H9 (cell line): ENCODE results near the gene FCHSD2. TPM values are rescaled to one million over a fixed set of nuclear protein-coding genes. Genes with fewer than 3 reads are reported as not detected.

ENCODE experiments used
- DNase-seq: peaks from one replicate; pipeline ENCODE4 v3.0.0-alpha.2; 2017
- H2AFZ ChIP-seq: one replicate; pipeline ENCODE4 v1.6.1; 2013; ENCODE audit warnings: mild to moderate bottlenecking, low read length, control low read depth, moderate library complexity
- H2AK5ac ChIP-seq: 2 replicates; pipeline ENCODE4 v1.6.1; 2013; ENCODE audit warnings: low read length, control low read depth, mixed read lengths; ENCODE audit not compliant: insufficient read length
- H2BK120ac ChIP-seq: one replicate; pipeline ENCODE4 v1.6.1; 2013; ENCODE audit warnings: low read depth, mild to moderate bottlenecking, low read length, control low read depth, inconsistent platforms; ENCODE audit not compliant: poor library complexity, severe bottlenecking
- H2BK12ac ChIP-seq: 2 replicates; pipeline ENCODE4 v1.6.1; 2013; ENCODE audit warnings: low read length, control low read depth, mixed read lengths, low read depth; ENCODE audit not compliant: insufficient read length
- H2BK15ac ChIP-seq: 2 replicates; pipeline ENCODE4 v1.6.1; 2013; ENCODE audit warnings: low read depth, low read length, control low read depth
- H2BK20ac ChIP-seq: one replicate; pipeline ENCODE4 v1.6.1; 2013; ENCODE audit warnings: low read depth, mild to moderate bottlenecking, low read length, control low read depth, inconsistent platforms; ENCODE audit not compliant: poor library complexity, severe bottlenecking
- H2BK5ac ChIP-seq: 2 replicates; pipeline ENCODE4 v1.6.1; 2013; ENCODE audit warnings: low read length, control low read depth, mixed read lengths; ENCODE audit not compliant: insufficient read length
- H3K14ac ChIP-seq: 2 replicates; pipeline ENCODE4 v1.6.1; 2013; ENCODE audit warnings: low read length, control low read depth; ENCODE audit not compliant: insufficient read depth
- H3K18ac ChIP-seq: 2 replicates; pipeline ENCODE4 v1.6.1; 2013; ENCODE audit warnings: low read depth, mild to moderate bottlenecking, mixed read lengths, low read length, control low read depth; ENCODE audit not compliant: insufficient read length
- H3K23ac ChIP-seq: 2 replicates; pipeline ENCODE4 v1.6.1; 2013; ENCODE audit warnings: low read length, control low read depth, mixed read lengths, low read depth; ENCODE audit not compliant: insufficient read length
- H3K23me2 ChIP-seq: 2 replicates; pipeline ENCODE4 v1.6.1; 2013; ENCODE audit warnings: low read depth, mild to moderate bottlenecking, mixed read lengths, low read length, control low read depth; ENCODE audit not compliant: insufficient read length, poor library complexity, severe bottlenecking
- H3K27ac ChIP-seq: 2 replicates; pipeline ENCODE4 v1.5.1; 2013; ENCODE audit warnings: low read length, control low read depth, mixed read lengths, low read depth; ENCODE audit not compliant: insufficient read length
- H3K27me3 ChIP-seq: 2 replicates; pipeline ENCODE4 v1.6.1; 2013; ENCODE audit warnings: low read length, control low read depth, inconsistent platforms; ENCODE audit not compliant: insufficient read depth
- H3K4ac ChIP-seq: 2 replicates; pipeline ENCODE4 v1.6.1; 2013; ENCODE audit warnings: low read depth, mild to moderate bottlenecking, control low read depth, inconsistent platforms, low read length, moderate library complexity
- H3K4me1 ChIP-seq: 2 replicates; pipeline ENCODE4 v1.6.1; 2013; ENCODE audit warnings: low read length, control low read depth, inconsistent platforms; ENCODE audit not compliant: insufficient read depth
- H3K4me2 ChIP-seq: 2 replicates; pipeline ENCODE4 v1.6.1; 2013; ENCODE audit warnings: low read length, control low read depth, mixed read lengths; ENCODE audit not compliant: insufficient read length, insufficient read depth
- H3K56ac ChIP-seq: 2 replicates; pipeline ENCODE4 v1.6.1; 2013; ENCODE audit warnings: low read depth, mild to moderate bottlenecking, mixed read lengths, low read length, control low read depth; ENCODE audit not compliant: insufficient read length
- H3K79me1 ChIP-seq: 2 replicates; pipeline ENCODE4 v1.6.1; 2013; ENCODE audit warnings: low read depth, mild to moderate bottlenecking, moderate library complexity, low read length, control low read depth, inconsistent platforms; ENCODE audit not compliant: insufficient read depth, poor library complexity, severe bottlenecking
- H3K79me2 ChIP-seq: 2 replicates; pipeline ENCODE4 v1.6.1; 2013; ENCODE audit warnings: low read length, control low read depth, inconsistent platforms; ENCODE audit not compliant: insufficient read depth
- H3K9ac ChIP-seq: 2 replicates; pipeline ENCODE4 v1.6.1; 2013; ENCODE audit warnings: low read length, control low read depth, mixed read lengths; ENCODE audit not compliant: insufficient read length; ENCODE audit errors: extremely low read depth
- H3K9me3 ChIP-seq: one replicate; pipeline ENCODE4 v1.6.1; 2013; ENCODE audit warnings: low read depth, low read length, inconsistent platforms; ENCODE audit not compliant: control insufficient read depth
- H3T11ph ChIP-seq: one replicate; pipeline ENCODE4 v1.6.1; 2013; ENCODE audit warnings: mild to moderate bottlenecking, low read length, control low read depth, inconsistent platforms
- H4K20me1 ChIP-seq: one replicate; pipeline ENCODE4 v1.6.1; 2013; ENCODE audit not compliant: control insufficient read depth, insufficient read length, insufficient read depth
- H4K5ac ChIP-seq: 2 replicates; pipeline ENCODE4 v1.6.1; 2013; ENCODE audit warnings: low read depth, mild to moderate bottlenecking, mixed read lengths, low read length, control low read depth; ENCODE audit not compliant: insufficient read length
- H4K8ac ChIP-seq: replicated peaks from 2 replicates; pipeline ENCODE4 v1.6.1; 2013; ENCODE audit warnings: low read length, control low read depth, mixed read lengths, low read depth; ENCODE audit not compliant: insufficient read length
- H4K91ac ChIP-seq: 2 replicates; pipeline ENCODE4 v1.6.1; 2013; ENCODE audit warnings: low read depth, mild to moderate bottlenecking, moderate library complexity, mixed read lengths, low read length, control low read depth; ENCODE audit not compliant: insufficient read length
- H3K27ac Mint-ChIP-seq, 3 experiments: 2 replicates in 2 of 3; 3 replicates in 1 of 3; pipeline ENCODE4 v1.8.0; 2020 to 2021; ENCODE audit warnings: mixed read lengths in 3 of 3, mild to moderate bottlenecking in 1 of 3, moderate library complexity in 1 of 3
- H3K27me3 Mint-ChIP-seq: 2 replicates; pipeline ENCODE4 v1.8.0; 2021; ENCODE audit warnings: low read depth, mild to moderate bottlenecking, moderate library complexity, mixed read lengths
- H3K36me3 Mint-ChIP-seq, 3 experiments: 2 replicates in 2 of 3; 3 replicates in 1 of 3; pipeline ENCODE4 v1.8.0; 2020 to 2021; ENCODE audit warnings: low read depth in 3 of 3, mixed read lengths in 3 of 3; ENCODE audit not compliant: insufficient read depth in 1 of 3
- H3K4me1 Mint-ChIP-seq, 2 experiments: 2 replicates each; pipeline ENCODE4 v1.8.0; 2020; ENCODE audit warnings: mixed read lengths in 2 of 2
- H3K4me3 Mint-ChIP-seq, 2 experiments: 2 replicates in 1 of 2; 3 replicates in 1 of 2; pipeline ENCODE4 v1.8.0; 2020 to 2021; ENCODE audit warnings: mild to moderate bottlenecking in 2 of 2, mixed read lengths in 2 of 2, moderate library complexity in 1 of 2
- H3K9me3 Mint-ChIP-seq, 2 experiments: 2 replicates in 1 of 2; 3 replicates in 1 of 2; pipeline ENCODE4 v1.8.0; 2020; ENCODE audit warnings: mild to moderate bottlenecking in 2 of 2, mixed read lengths in 2 of 2, moderate library complexity in 1 of 2
- CTCF ChIP-seq: fragments of 200-600 bp; sonication (generic); conservative IDR thresholded peaks from 3 replicates; pipeline ENCODE4 v1.8.0; 2021; ENCODE audit warnings: antibody characterized with exemption, mild to moderate bottlenecking
- WGBS: extraction: QIAGEN DNeasy Blood & Tissue Kit; methylation state at CpG from one replicate; pipeline ENCODE4 v1.1.7; 2013; ENCODE audit warnings: missing lambda C conversion rate, low lambda C conversion rate, mixed read lengths; ENCODE audit not compliant: insufficient read length; ENCODE audit errors: extremely low coverage; 5-methylcytosine and 5-hydroxymethylcytosine counted together
- total RNA-seq: library from RNA; stranded (reverse); gene quantifications from 2 replicates; pipeline ENCODE4 v1.2.1, GENCODE V29; 2021

Gene FCHSD2
- total RNA-seq, 1 experiment from 2014 or later = 17.8 TPM

GRCh38 chr11:73001615-73002014 is 140.5 kb downstream of the FCHSD2 start:
- Histone ChIP-seq H4K8ac (no peak overlapping the region), H3K4me2 (no peak overlapping the region), H2BK12ac (no peak overlapping the region), H2BK20ac (no peak overlapping the region), H3K79me1 (no peaks in the 10 kb centered on the region), H2BK15ac (no peak overlapping the region), H3K23ac (no peak overlapping the region), H3K9me3 (no peaks in the 10 kb centered on the region), H3K27ac (no peak overlapping the region), H4K91ac (no peak overlapping the region), H3K27me3 (no peaks in the 10 kb centered on the region), H3K4ac (no peak overlapping the region), H3T11ph (no peak overlapping the region), H2BK120ac (no peak overlapping the region), H3K18ac (no peak overlapping the region), H4K20me1 (no peaks in the 10 kb centered on the region), H3K14ac (no peak overlapping the region), H3K79me2 (no peaks in the 10 kb centered on the region), H3K4me1 (no peaks in the 10 kb centered on the region), H2BK5ac (no peak overlapping the region), H4K5ac (no peak overlapping the region), H3K9ac (no peak overlapping the region), H3K56ac (no peak overlapping the region), H3K23me2 (no peaks in the 10 kb centered on the region), H2AK5ac (no peak overlapping the region), H2AFZ (no peak overlapping the region)
- no peak for DNase-seq
- H3K4me3 Mint-ChIP-seq = no peak overlapping the region
- TF ChIP-seq CTCF = no peak
- H3K4me1 Mint-ChIP-seq = peaks cover 3 to 8% of the 10 kb centered on the region in 2 experiments
- WGBS = no CpG with 5 or more reads among the region's 4 CpGs
- H3K9me3 Mint-ChIP-seq = no peaks in the 10 kb centered on the region
- H3K36me3 Mint-ChIP-seq = peaks cover 0 to 5% (median 0%) of the 10 kb centered on the region in 3 experiments; a peak in 1 of 7 replicates
- no peak overlapping the region for H3K27ac Mint-ChIP-seq
- H3K27me3 Mint-ChIP-seq = no peaks in the 10 kb centered on the region
